ENCODE data around the gene FRRS1. TPM values are rescaled to one million over a fixed set of nuclear protein-coding genes. Genes with fewer than 3 reads are reported as not detected.

FRRS1 gene
- total and polyA plus RNA-seq, 2 of the 4 experiments (the other 2 are of a cell fraction): 3.8 to 23.5 TPM

GRCh38 chr1:99727575-99728185 is 38.8 kb downstream of the FRRS1 start:
- H3K23ac ChIP-seq (ENCODE audit: low read depth, low read length): no peak overlapping the region
- DNase-seq (peak; percentile 86), ATAC-seq (ENCODE audit: low read depth) (peak; percentile 24; the same call in 1 of the 2 replicates)
- H4K5ac ChIP-seq (ENCODE audit: low read depth, low read length): no peak overlapping the region
- no TSS peak for BruUV-seq (replicated peaks)
- H2AK5ac ChIP-seq (ENCODE audit: low read depth, low read length): no peak overlapping the region
- H2BK5ac ChIP-seq (ENCODE audit: low read depth, low read length, poor library complexity, severe bottlenecking): peak overlapping the region; percentile 23
- no peaks in the 10 kb centered on the region for H3K36me3 ChIP-seq (ENCODE audit: control insufficient read depth, insufficient read depth, low read length)
- intact Hi-C loops (cut with micrococcal nuclease) (loop anchor here (10.0 kb wide), 1 partner anchor 1063 kb away; the partner anchor contains the start of gene SNX7), in situ Hi-C loops (cut with MboI; ENCODE audit: low sequenced_read_pairs) (no loop called here), dilution Hi-C loops (cut with HindIII; ENCODE audit: low sequenced_read_pairs, unreplicated experiment) (no loop called here)
- peak overlapping the region; percentile 28; the same call in 1 of the 2 replicates for H2BK120ac ChIP-seq (ENCODE audit: low read depth, low read length)
- H3K56ac ChIP-seq (ENCODE audit: extremely low read depth, insufficient read depth, low read length): no peak overlapping the region
- H2AFZ ChIP-seq (replicated peaks; ENCODE audit: low read length, poor library complexity): no peak overlapping the region
- H2BK20ac ChIP-seq (ENCODE audit: low read depth, low read length): no peak overlapping the region
- no peak overlapping the region for H3K9ac ChIP-seq (ENCODE audit: low read depth, low read length)
- no peak overlapping the region for H3K4ac ChIP-seq (ENCODE audit: low read depth, low read length)
- TF ChIP-seq RAD21 (IDR thresholded peaks at IDR 0.05; ENCODE audit: low read length) (no peak), MAFK (IDR thresholded peaks at IDR 0.05; ENCODE audit: low read depth, low read length) (peak; percentile 31), MXI1 (IDR thresholded peaks at IDR 0.05; ENCODE audit: borderline replicate concordance, low read depth, low read length) (no peak), CEBPB (IDR thresholded peaks at IDR 0.05; ENCODE audit: low read depth, low read length) (peak; percentile 77), NFE2L2 (IDR thresholded peaks at IDR 0.05; ENCODE audit: low read depth, low read length) (no peak), USF2 (IDR thresholded peaks at IDR 0.05; ENCODE audit: low read depth, low read length) (no peak), POLR2A (IDR thresholded peaks at IDR 0.05; ENCODE audit: low read depth, low read length) (no peak), MAZ (IDR thresholded peaks at IDR 0.05; ENCODE audit: borderline replicate concordance, low read depth, low read length) (no peak), BHLHE40 (IDR thresholded peaks at IDR 0.05; ENCODE audit: low read depth, low read length) (no peak), CTCF (conservative IDR thresholded peaks at IDR 0.05; ENCODE audit: low read depth, low read length) (no peak), CHD1 (IDR thresholded peaks at IDR 0.05; ENCODE audit: low read depth, low read length) (no peak), RCOR1 (IDR thresholded peaks at IDR 0.05; ENCODE audit: insufficient replicate concordance, low read length) (no peak)
- TF ChIP-seq, protein P1, sequence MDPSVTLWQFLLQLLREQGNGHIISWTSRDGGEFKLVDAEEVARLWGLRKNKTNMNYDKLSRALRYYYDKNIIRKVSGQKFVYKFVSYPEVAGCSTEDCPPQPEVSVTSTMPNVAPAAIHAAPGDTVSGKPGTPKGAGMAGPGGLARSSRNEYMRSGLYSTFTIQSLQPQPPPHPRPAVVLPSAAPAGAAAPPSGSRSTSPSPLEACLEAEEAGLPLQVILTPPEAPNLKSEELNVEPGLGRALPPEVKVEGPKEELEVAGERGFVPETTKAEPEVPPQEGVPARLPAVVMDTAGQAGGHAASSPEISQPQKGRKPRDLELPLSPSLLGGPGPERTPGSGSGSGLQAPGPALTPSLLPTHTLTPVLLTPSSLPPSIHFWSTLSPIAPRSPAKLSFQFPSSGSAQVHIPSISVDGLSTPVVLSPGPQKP (IDR thresholded peaks at IDR 0.05; ENCODE audit: borderline replicate concordance, low read depth, low read length): no peak
- no peak overlapping the region for H3K4me2 ChIP-seq (ENCODE audit: low read depth, low read length)
- no peak overlapping the region for H3K27ac ChIP-seq (ENCODE audit: insufficient read depth, low read length)
- WGBS, 2 experiments (ENCODE audit: extremely low coverage in 2 of 2, insufficient read length in 1 of 2): no CpG with 5 or more reads among the region's 4 CpGs
- H2BK15ac ChIP-seq (ENCODE audit: low read depth, low read length): no peak overlapping the region; the same call in 2 of the 3 replicates
- no peak overlapping the region for H2AK9ac ChIP-seq (replicated peaks; ENCODE audit: low read depth, low read length, poor library complexity)
- H4K91ac ChIP-seq (ENCODE audit: insufficient read depth, low read depth, low read length): no peak overlapping the region
- peaks cover 5% of the 10 kb centered on the region; the same call in 1 of the 2 replicates for H3K4me1 ChIP-seq (ENCODE audit: control insufficient read depth, insufficient read depth, low read length)
- H3K27me3 ChIP-seq (ENCODE audit: control insufficient read depth, insufficient read depth, low read length): no peaks in the 10 kb centered on the region
- no peak overlapping the region; the same call in 1 of the 2 replicates for H3K18ac ChIP-seq (ENCODE audit: low read depth, low read length)
- ChIA-PET CTCF (no interaction called here), POLR2A (ENCODE audit: unreplicated experiment) (no interaction called here)
- H4K20me1 ChIP-seq (ENCODE audit: insufficient read depth, low read length): no peaks in the 10 kb centered on the region
- H3K14ac ChIP-seq (replicated peaks; ENCODE audit: low read depth, low read length): peak overlapping the region; percentile 0; the same call in 1 of the 2 replicates
- no peaks in the 10 kb centered on the region for H3K9me3 ChIP-seq (ENCODE audit: control insufficient read depth, insufficient read depth, low read length)
- no peaks in the 10 kb centered on the region for H3K9me1 ChIP-seq (ENCODE audit: insufficient read depth, low read length)
- no peak overlapping the region for H3K4me3 ChIP-seq (ENCODE audit: insufficient read depth, low read depth, low read length)
- H4K8ac ChIP-seq (ENCODE audit: low read depth in 2 of 2, low read length in 2 of 2): no peak overlapping the region; a peak in 1 of 4 replicates
- no peaks in the 10 kb centered on the region for H3K79me1 ChIP-seq (ENCODE audit: low read depth in 1 of 2, low read length in 2 of 2)

All from IMR-90 (cell line).